Neural progenitor cell (in vitro differentiated cells): ENCODE data around the gene CREM. TPM values are rescaled to one million over a fixed set of nuclear protein-coding genes. Genes with fewer than 3 reads are reported as not detected.

Source experiments
- DNase-seq: peaks from one replicate; pipeline ENCODE4 v3.0.0-alpha.2; 2016; ENCODE audit warnings: low spot score
- H2AFZ ChIP-seq: fragments of 200-600 bp; sonication (generic); replicated peaks from 2 replicates; pipeline ENCODE4 v1.6.1; 2016; ENCODE audit warnings: antibody characterized with exemption
- H3F3A ChIP-seq: fragments of 200-600 bp; sonication (generic); 2 replicates; pipeline ENCODE4 v1.6.1; 2016; ENCODE audit warnings: antibody characterized with exemption, low read depth
- H3K27ac ChIP-seq: fragments of 200-600 bp; sonication (generic); 2 replicates; pipeline ENCODE4 v1.5.1; 2016; ENCODE audit warnings: mild to moderate bottlenecking
- H3K27me3 ChIP-seq: fragments of 200-600 bp; sonication (generic); 2 replicates; pipeline ENCODE4 v1.6.1; 2016; ENCODE audit warnings: mild to moderate bottlenecking, moderate library complexity
- H3K36me3 ChIP-seq: fragments of 200-600 bp; sonication (generic); 2 replicates; pipeline ENCODE4 v1.5.1; 2016
- H3K4me1 ChIP-seq: fragments of 200-600 bp; sonication (generic); 2 replicates; pipeline ENCODE4 v1.6.1; 2016; ENCODE audit warnings: mixed run types
- H3K4me2 ChIP-seq: fragments of 200-600 bp; sonication (generic); 2 replicates; pipeline ENCODE4 v1.6.1; 2016
- H3K4me3 ChIP-seq: fragments of 200-600 bp; sonication (generic); 2 replicates; pipeline ENCODE4 v1.5.1; 2016
- H3K79me2 ChIP-seq: fragments of 200-600 bp; sonication (generic); 2 replicates; pipeline ENCODE4 v1.6.1; 2016; ENCODE audit warnings: low read depth
- H3K9ac ChIP-seq: fragments of 200-600 bp; sonication (generic); 2 replicates; pipeline ENCODE4 v1.6.1; 2016
- H3K9me3 ChIP-seq: fragments of 200-600 bp; sonication (generic); 2 replicates; pipeline ENCODE4 v1.5.1; 2016; ENCODE audit warnings: low read depth
- H4K20me1 ChIP-seq: fragments of 200-600 bp; sonication (generic); 2 replicates; pipeline ENCODE4 v1.6.1; 2016; ENCODE audit warnings: low read depth
- H3K27ac Mint-ChIP-seq: 3 replicates; pipeline ENCODE4 v1.8.0; 2021; ENCODE audit warnings: mixed read lengths
- H3K27me3 Mint-ChIP-seq: 2 replicates; pipeline ENCODE4 v1.8.0; 2022; ENCODE audit warnings: low read depth, mild to moderate bottlenecking, inconsistent platforms, moderate library complexity, mixed read lengths; ENCODE audit not compliant: insufficient read depth
- H3K36me3 Mint-ChIP-seq: 3 replicates; pipeline ENCODE4 v1.8.0; 2021; ENCODE audit warnings: mixed read lengths
- H3K4me1 Mint-ChIP-seq: 3 replicates; pipeline ENCODE4 v1.8.0; 2021; ENCODE audit warnings: mixed read lengths
- H3K4me3 Mint-ChIP-seq: 3 replicates; pipeline ENCODE4 v1.8.0; 2021; ENCODE audit warnings: mild to moderate bottlenecking, moderate library complexity, mixed read lengths
- H3K9me3 Mint-ChIP-seq: 3 replicates; pipeline ENCODE4 v1.8.0; 2020; ENCODE audit warnings: mixed read lengths
- EZH2 ChIP-seq: fragments of 200-600 bp; sonication (generic); IDR thresholded peaks from 2 replicates; pipeline ENCODE4 v1.6.1; 2017; ENCODE audit warnings: antibody characterized with exemption, mild to moderate bottlenecking, moderate library complexity
- EZH2phosphoT487 ChIP-seq: fragments of 200-600 bp; sonication (generic); IDR thresholded peaks from 2 replicates; pipeline ENCODE4 v1.6.1; 2017; ENCODE audit warnings: antibody characterized with exemption
- total RNA-seq: library from RNA; depleted of rRNA; stranded (reverse); fragments of >200 nt; gene quantifications from 2 replicates; pipeline ENCODE4 v1.2.3, GENCODE V29; 2015; ENCODE audit warnings: low replicate concordance
- TF ChIP-seq, protein P1 (sequence below): fragments of 200-600 bp; sonication (generic); IDR thresholded peaks from 2 replicates; pipeline ENCODE4 v1.5.1; 2017; ENCODE audit warnings: antibody characterized with exemption, mild to moderate bottlenecking

Gene CREM
- total RNA-seq, 1 donor from 2014 or later, result 74.2 TPM

DNA sequence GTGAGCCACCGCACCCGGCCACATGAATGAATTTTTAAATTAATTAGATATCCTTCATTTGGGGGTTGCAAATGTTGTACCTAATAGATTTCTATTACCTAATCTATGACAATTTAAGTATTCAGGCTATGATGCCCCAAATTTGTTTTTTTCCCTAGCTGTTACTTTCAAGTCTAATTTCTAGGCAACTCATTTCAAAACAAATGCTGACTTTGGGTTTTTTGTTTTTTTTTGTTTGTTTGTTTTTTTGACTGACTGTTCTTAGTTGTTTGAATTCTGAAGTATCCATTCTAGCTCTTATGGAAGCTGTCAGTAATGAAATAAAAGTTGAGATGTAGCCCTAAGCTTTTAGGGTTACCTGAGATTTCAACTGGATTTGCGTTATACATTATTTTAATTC is 62.3 kb downstream of the CREM start:
- no peak overlapping the region for H3K9ac ChIP-seq
- no peaks in the 10 kb centered on the region for H3K9me3 ChIP-seq
- peaks cover 5% of the 10 kb centered on the region for H3K36me3 Mint-ChIP-seq
- no peak overlapping the region for H3K27ac ChIP-seq
- no peak for DNase-seq
- H3K4me2 ChIP-seq, result no peak overlapping the region
- no peak overlapping the region for H3K4me3 Mint-ChIP-seq
- H3F3A ChIP-seq, result peaks cover 16% of the 10 kb centered on the region
- TF ChIP-seq, protein P1, sequence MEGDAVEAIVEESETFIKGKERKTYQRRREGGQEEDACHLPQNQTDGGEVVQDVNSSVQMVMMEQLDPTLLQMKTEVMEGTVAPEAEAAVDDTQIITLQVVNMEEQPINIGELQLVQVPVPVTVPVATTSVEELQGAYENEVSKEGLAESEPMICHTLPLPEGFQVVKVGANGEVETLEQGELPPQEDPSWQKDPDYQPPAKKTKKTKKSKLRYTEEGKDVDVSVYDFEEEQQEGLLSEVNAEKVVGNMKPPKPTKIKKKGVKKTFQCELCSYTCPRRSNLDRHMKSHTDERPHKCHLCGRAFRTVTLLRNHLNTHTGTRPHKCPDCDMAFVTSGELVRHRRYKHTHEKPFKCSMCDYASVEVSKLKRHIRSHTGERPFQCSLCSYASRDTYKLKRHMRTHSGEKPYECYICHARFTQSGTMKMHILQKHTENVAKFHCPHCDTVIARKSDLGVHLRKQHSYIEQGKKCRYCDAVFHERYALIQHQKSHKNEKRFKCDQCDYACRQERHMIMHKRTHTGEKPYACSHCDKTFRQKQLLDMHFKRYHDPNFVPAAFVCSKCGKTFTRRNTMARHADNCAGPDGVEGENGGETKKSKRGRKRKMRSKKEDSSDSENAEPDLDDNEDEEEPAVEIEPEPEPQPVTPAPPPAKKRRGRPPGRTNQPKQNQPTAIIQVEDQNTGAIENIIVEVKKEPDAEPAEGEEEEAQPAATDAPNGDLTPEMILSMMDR, result no peak
- TF ChIP-seq EZH2phosphoT487 (no peak), EZH2 (no peak)
- H2AFZ ChIP-seq, result no peak overlapping the region
- H3K4me1 Mint-ChIP-seq, result peaks cover 8% of the 10 kb centered on the region
- H4K20me1 ChIP-seq, result no peaks in the 10 kb centered on the region
- H3K27me3 ChIP-seq, result no peaks in the 10 kb centered on the region
- H3K36me3 ChIP-seq, result no peaks in the 10 kb centered on the region
- H3K4me3 ChIP-seq, result no peak overlapping the region
- no peak overlapping the region for H3K27ac Mint-ChIP-seq
- H3K9me3 Mint-ChIP-seq, result no peaks in the 10 kb centered on the region
- no peaks in the 10 kb centered on the region for H3K4me1 ChIP-seq
- no peaks in the 10 kb centered on the region for H3K79me2 ChIP-seq
- H3K27me3 Mint-ChIP-seq, result no peaks in the 10 kb centered on the region

GRCh38 chr10:35191523-35191922 is 64.9 kb downstream of the CREM start:
- no peak overlapping the region for H3K27ac ChIP-seq
- H3K27me3 Mint-ChIP-seq, result no peaks in the 10 kb centered on the region
- no peak for DNase-seq
- no peaks in the 10 kb centered on the region for H3K79me2 ChIP-seq
- H4K20me1 ChIP-seq, result no peaks in the 10 kb centered on the region
- H3K9me3 ChIP-seq, result no peaks in the 10 kb centered on the region
- no peaks in the 10 kb centered on the region for H3K36me3 ChIP-seq
- H3K4me3 Mint-ChIP-seq, result no peak overlapping the region
- H3K4me2 ChIP-seq, result no peak overlapping the region
- no peak overlapping the region for H3K9ac ChIP-seq
- H3K27ac Mint-ChIP-seq, result peak overlapping the region; percentile 74
- H3K4me1 ChIP-seq, result peaks cover 10% of the 10 kb centered on the region
- no peak overlapping the region for H3K4me3 ChIP-seq
- peaks cover 24% of the 10 kb centered on the region for H3F3A ChIP-seq
- TF ChIP-seq, protein P1, result no peak
- TF ChIP-seq EZH2phosphoT487, result no peak
- peaks cover 5% of the 10 kb centered on the region for H3K36me3 Mint-ChIP-seq
- H3K4me1 Mint-ChIP-seq, result peaks cover 25% of the 10 kb centered on the region
- no peaks in the 10 kb centered on the region for H3K9me3 Mint-ChIP-seq
- H3K27me3 ChIP-seq, result no peaks in the 10 kb centered on the region
- H2AFZ ChIP-seq, result no peak overlapping the region

DNA sequence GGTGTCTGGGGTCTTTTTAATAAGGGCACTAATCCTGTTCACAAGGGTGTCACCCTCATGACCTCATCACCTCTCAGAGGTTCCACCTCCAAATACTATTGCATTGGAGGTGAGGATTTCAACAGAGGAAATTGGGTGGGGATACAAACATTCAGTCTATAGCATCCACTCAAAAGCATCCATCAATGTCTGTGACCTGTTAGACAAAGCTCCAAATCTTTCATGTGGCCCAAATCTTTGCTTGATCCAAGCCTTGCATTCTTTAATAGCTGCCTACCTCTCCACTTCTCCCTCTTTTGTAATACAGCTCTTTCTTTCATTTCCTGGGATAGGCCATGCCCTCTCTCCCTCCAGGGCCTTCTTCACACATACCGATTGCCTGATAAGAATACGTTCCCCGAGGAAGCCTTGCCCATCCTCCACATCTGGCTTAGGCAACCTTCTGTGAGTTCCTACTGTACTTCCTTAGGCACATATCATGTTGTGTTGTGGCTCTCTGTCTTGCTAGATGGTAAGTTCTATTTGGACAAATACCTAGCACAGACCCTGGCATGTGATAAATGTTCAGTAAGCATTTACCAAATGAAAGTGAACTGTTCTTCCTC is 66.1 kb downstream of the CREM start:
- Histone ChIP-seq H3K27ac (no peak overlapping the region), H3K9ac (no peak overlapping the region), H3K27me3 (no peaks in the 10 kb centered on the region), H2AFZ (no peak overlapping the region), H3K4me2 (no peak overlapping the region), H3K4me1 (peaks cover 11% of the 10 kb centered on the region), H3K9me3 (no peaks in the 10 kb centered on the region), H3K36me3 (no peaks in the 10 kb centered on the region), H4K20me1 (no peaks in the 10 kb centered on the region), H3F3A (peaks cover 24% of the 10 kb centered on the region), H3K79me2 (no peaks in the 10 kb centered on the region), H3K4me3 (no peak overlapping the region)
- Mint-ChIP-seq H3K9me3 (no peaks in the 10 kb centered on the region), H3K27me3 (peaks cover 2% of the 10 kb centered on the region), H3K4me1 (peaks cover 25% of the 10 kb centered on the region), H3K36me3 (peaks cover 5% of the 10 kb centered on the region), H3K4me3 (no peak overlapping the region), H3K27ac (no peak overlapping the region)
- TF ChIP-seq EZH2 (no peak), EZH2phosphoT487 (no peak)
- TF ChIP-seq, protein P1, result no peak
- no peak for DNase-seq
